HUES64 (cell line): ENCODE data around the gene CHFR.
"Not testable (repeated sequence)": the region's sequence is repeated elsewhere in the genome, so short reads cannot be mapped to it uniquely, and the experiment has no call there.

Experiments
- H3K27ac ChIP-seq: 2 replicates; pipeline ENCODE4 v1.7.0; 2013; ENCODE audit warnings: low read depth, low read length, inconsistent platforms
- H3K27me3 ChIP-seq: 2 replicates; pipeline ENCODE4 v1.6.1; 2013; ENCODE audit warnings: mild to moderate bottlenecking, low read length; ENCODE audit not compliant: insufficient read depth
- H3K36me3 ChIP-seq: 2 replicates; pipeline ENCODE4 v1.6.1; 2013; ENCODE audit warnings: mild to moderate bottlenecking, low read length; ENCODE audit not compliant: insufficient read depth
- H3K4me1 ChIP-seq: 2 replicates; pipeline ENCODE4 v1.6.1; 2013; ENCODE audit warnings: mild to moderate bottlenecking, low read length, moderate library complexity; ENCODE audit not compliant: insufficient read depth
- H3K4me3 ChIP-seq: 2 replicates; pipeline ENCODE4 v1.5.1; 2013; ENCODE audit warnings: mild to moderate bottlenecking, low read length, moderate library complexity
- H3K9ac ChIP-seq: 2 replicates; pipeline ENCODE4 v1.6.1; 2013; ENCODE audit warnings: mild to moderate bottlenecking, low read depth, low read length
- H3K9me3 ChIP-seq: 2 replicates; pipeline ENCODE4 v1.6.1; 2013; ENCODE audit warnings: low read depth, low read length; ENCODE audit not compliant: insufficient read depth
- WGBS: fragments of 150-250, 120-280 bp; methylation state at CpG from one replicate; pipeline ENCODE4 v1.1.7; 2013; ENCODE audit warnings: missing lambda C conversion rate; 5-methylcytosine and 5-hydroxymethylcytosine counted together

The CHFR gene

GRCh38 chr12:132853285-132854092 lies 33.9 kb downstream of the CHFR start:
- peaks cover 74% of the 10 kb centered on the region for H3K36me3 ChIP-seq
- no peak overlapping the region for H3K4me3 ChIP-seq
- H3K27ac ChIP-seq: no peak overlapping the region
- H3K9me3 ChIP-seq: no peaks in the 10 kb centered on the region
- no peak overlapping the region for H3K9ac ChIP-seq
- H3K27me3 ChIP-seq: no peaks in the 10 kb centered on the region
- WGBS: 97% methylated on average over 51 of the region's 51 CpGs
- no peaks in the 10 kb centered on the region; the same call in 1 of the 2 replicates for H3K4me1 ChIP-seq

DNA sequence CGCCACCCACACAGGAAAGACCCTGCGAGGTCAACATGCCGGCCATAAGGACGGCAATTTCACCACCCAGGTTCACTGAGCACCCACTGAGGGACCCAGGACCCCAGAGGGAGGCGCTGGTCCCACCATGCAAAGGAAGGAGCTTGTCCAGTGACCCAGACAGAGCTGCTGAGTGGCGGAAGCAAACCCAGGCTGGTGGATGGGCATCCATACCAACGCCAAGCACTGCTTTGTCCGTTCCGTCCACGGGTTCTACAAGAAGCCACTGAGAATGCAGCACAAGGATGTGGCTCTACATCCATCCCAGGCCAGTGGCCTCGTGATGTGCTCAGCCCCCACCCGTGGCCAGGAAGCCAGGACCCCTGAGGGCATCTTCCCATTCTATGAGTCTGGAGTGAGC lies 34.9 kb downstream of the CHFR start:
- Histone ChIP-seq H3K4me3 (no peak overlapping the region), H3K9me3 (no peaks in the 10 kb centered on the region), H3K27me3 (no peaks in the 10 kb centered on the region), H3K4me1 (peaks cover 9% of the 10 kb centered on the region; the same call in 1 of the 2 replicates), H3K9ac (no peak overlapping the region), H3K27ac (no peak overlapping the region), H3K36me3 (peaks cover 66% of the 10 kb centered on the region)
- 95% methylated on average over 12 of the region's 12 CpGs for WGBS

GRCh38 chr12:132851465-132851864 lies 35.9 kb downstream of the CHFR start:
- 95% methylated on average over 25 of the region's 25 CpGs for WGBS
- H3K4me3 ChIP-seq: no peak overlapping the region
- peaks cover 13% of the 10 kb centered on the region; the same call in 1 of the 2 replicates for H3K4me1 ChIP-seq
- no peaks in the 10 kb centered on the region for H3K27me3 ChIP-seq
- H3K36me3 ChIP-seq: peaks cover 68% of the 10 kb centered on the region
- H3K9ac ChIP-seq: no peak overlapping the region
- no peak overlapping the region for H3K27ac ChIP-seq
- H3K9me3 ChIP-seq: no peaks in the 10 kb centered on the region

DNA sequence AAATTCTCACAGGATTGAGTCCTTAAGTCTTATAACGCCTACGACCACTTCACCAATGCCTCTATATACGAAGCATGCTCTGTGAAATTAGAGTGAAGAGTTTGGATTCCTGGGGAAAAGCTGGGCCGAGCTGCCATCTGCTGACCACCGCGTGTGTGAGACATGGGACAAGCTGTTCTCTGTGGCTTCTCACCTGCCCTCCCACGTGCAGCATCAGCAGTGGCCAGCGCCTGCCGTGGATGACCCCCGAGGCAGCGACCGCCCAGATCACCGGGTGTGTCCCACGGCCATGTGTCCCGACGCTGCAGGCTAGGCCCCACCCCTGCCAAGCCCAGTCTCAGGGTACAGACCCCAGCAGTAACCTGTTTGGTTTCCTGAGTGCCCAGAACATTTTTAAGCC lies 37.1 kb downstream of the CHFR start:
- WGBS: 97% methylated on average over 16 of the region's 16 CpGs
- Histone ChIP-seq H3K4me3 (no peak overlapping the region), H3K27me3 (no peaks in the 10 kb centered on the region), H3K36me3 (peaks cover 63% of the 10 kb centered on the region), H3K9ac (no peak overlapping the region), H3K9me3 (no peaks in the 10 kb centered on the region), H3K4me1 (peaks cover 13% of the 10 kb centered on the region; the same call in 1 of the 2 replicates), H3K27ac (no peak overlapping the region)

GRCh38 chr12:132848521-132848920 lies 38.9 kb downstream of the CHFR start:
- H3K36me3 ChIP-seq: peaks cover 61% of the 10 kb centered on the region
- peaks cover 13% of the 10 kb centered on the region; the same call in 1 of the 2 replicates for H3K4me1 ChIP-seq
- H3K27ac ChIP-seq: no peak overlapping the region; the same call in 1 of the 2 replicates
- no peak overlapping the region for H3K9ac ChIP-seq
- H3K27me3 ChIP-seq: no peaks in the 10 kb centered on the region
- H3K9me3 ChIP-seq: no peaks in the 10 kb centered on the region
- no peak overlapping the region for H3K4me3 ChIP-seq
- WGBS: 94% methylated on average over 13 of the region's 13 CpGs

- peaks cover 13% of the 10 kb centered on the region; the same call in 1 of the 2 replicates for H3K4me1 ChIP-seq
- H3K27ac ChIP-seq: peak overlapping the region; percentile 70; the same call in 1 of the 2 replicates
- WGBS: 60% methylated on average over 29 of the region's 30 CpGs
- no peak overlapping the region; the same call in 1 of the 2 replicates for H3K9ac ChIP-seq
- H3K4me3 ChIP-seq: no peak overlapping the region
- peaks cover 60% of the 10 kb centered on the region for H3K36me3 ChIP-seq
- no peaks in the 10 kb centered on the region for H3K9me3 ChIP-seq
- no peaks in the 10 kb centered on the region for H3K27me3 ChIP-seq
Observed at GRCh38 chr12:132847363-132848356, 39.7 kb downstream of the CHFR start.

GRCh38 chr12:132844681-132845080 lies 42.7 kb downstream of the CHFR start:
- peaks cover 13% of the 10 kb centered on the region; the same call in 1 of the 2 replicates for H3K4me1 ChIP-seq
- not testable (repeated sequence) for H3K27ac ChIP-seq, H3K4me3 ChIP-seq, H3K27me3 ChIP-seq, H3K9ac ChIP-seq, H3K9me3 ChIP-seq
- WGBS: 88% methylated on average over 9 of the region's 11 CpGs
- H3K36me3 ChIP-seq: peaks cover 65% of the 10 kb centered on the region

- WGBS: 94% methylated on average over 21 of the region's 21 CpGs
- no peaks in the 10 kb centered on the region for H3K27me3 ChIP-seq
- peaks cover 4% of the 10 kb centered on the region; the same call in 1 of the 2 replicates for H3K4me1 ChIP-seq
- H3K9ac ChIP-seq: no peak overlapping the region
- no peaks in the 10 kb centered on the region for H3K9me3 ChIP-seq
- H3K4me3 ChIP-seq: no peak overlapping the region
- H3K27ac ChIP-seq: no peak overlapping the region
- peaks cover 65% of the 10 kb centered on the region for H3K36me3 ChIP-seq
Observed at GRCh38 chr12:132842449-132843045, 44.9 kb downstream of the CHFR start.

DNA sequence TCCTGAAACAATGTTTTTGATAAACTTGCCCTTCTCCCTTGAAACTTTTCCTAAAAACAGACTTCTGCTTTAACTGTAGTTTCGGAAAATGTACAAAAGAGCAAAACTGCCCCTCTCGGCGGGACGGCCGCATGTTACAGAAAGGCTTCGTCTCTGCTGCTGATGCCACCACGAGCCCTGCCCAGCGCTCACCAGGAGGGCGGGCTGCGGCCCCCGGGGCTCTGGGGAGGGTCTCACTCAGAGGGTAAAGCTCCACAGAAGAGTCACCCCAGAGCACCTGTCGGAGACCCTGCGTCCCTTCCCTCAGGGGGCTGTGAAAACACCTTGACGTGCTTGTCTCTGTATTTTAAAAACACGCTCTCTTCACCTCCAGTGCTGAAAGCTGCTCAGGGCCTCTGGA lies 46.3 kb downstream of the CHFR start:
- Histone ChIP-seq H3K36me3 (peaks cover 55% of the 10 kb centered on the region), H3K27ac (no peak overlapping the region), H3K9ac (no peak overlapping the region), H3K27me3 (no peaks in the 10 kb centered on the region), H3K4me1 (no peaks in the 10 kb centered on the region), H3K4me3 (no peak overlapping the region), H3K9me3 (no peaks in the 10 kb centered on the region)
- WGBS: 93% methylated on average over 15 of the region's 15 CpGs

DNA sequence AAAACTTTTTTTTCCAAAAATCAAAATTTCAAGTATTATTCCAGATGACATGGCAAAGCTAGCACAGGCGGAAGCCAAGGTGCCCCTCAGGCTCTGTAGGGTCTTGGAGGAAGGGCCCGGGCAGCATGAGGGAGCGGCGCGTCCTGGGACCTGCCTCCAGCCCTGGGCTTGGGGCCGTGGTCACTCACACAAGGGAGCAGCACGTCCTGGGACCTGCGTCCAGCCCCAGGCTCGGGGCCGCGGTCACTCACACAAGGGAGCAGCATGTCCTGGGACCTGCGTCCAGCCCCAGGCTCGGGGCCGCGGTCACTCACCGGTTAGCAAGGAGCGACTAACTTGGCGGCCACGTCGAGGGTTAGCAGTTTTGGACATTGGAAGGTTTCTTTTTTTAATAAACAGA lies 46.9 kb downstream of the CHFR start:
- Histone ChIP-seq H3K4me1 (no peaks in the 10 kb centered on the region), H3K4me3 (no peak overlapping the region), H3K36me3 (peaks cover 49% of the 10 kb centered on the region), H3K27me3 (no peaks in the 10 kb centered on the region), H3K9ac (no peak overlapping the region), H3K27ac (no peak overlapping the region), H3K9me3 (no peaks in the 10 kb centered on the region)
- 90% methylated on average over 20 of the region's 20 CpGs for WGBS
